Measurements from ENCODE around the gene PDPR.
A peak's percentile ranks its signal among the peaks of the same experiment; 100 is the strongest.
"Not testable (repeated sequence)": the region's sequence is repeated elsewhere in the genome, so short reads cannot be mapped to it uniquely, and the experiment has no call there.

Gene PDPR

GRCh38 chr16:70163596-70163995 is 49.5 kb downstream of the PDPR start:
- DNase-seq (ENCODE audit: low read depth in 2 of 2), result no peak
- H3K4me3 ChIP-seq (replicated peaks in 1 of 2; ENCODE audit: low read depth in 2 of 2, low read length in 2 of 2), result no peak overlapping the region
- TF ChIP-seq CTCF (IDR thresholded peaks at IDR 0.05; ENCODE audit: low read depth, low read length), result no peak

GRCh38 chr16:70166688-70167087 is 52.6 kb downstream of the PDPR start:
- DNase-seq (ENCODE audit: low read depth in 2 of 2); H3K4me3 ChIP-seq (replicated peaks in 1 of 2; ENCODE audit: low read depth in 2 of 2, low read length in 2 of 2): not testable (repeated sequence)

GRCh38 chr16:70173212-70173837 is 59.2 kb downstream of the PDPR start, which contains the start of gene CLEC18C:
TSS of gene CLEC18C (plus strand) at chr16:70173787. CDS start at chr16:70174279, 492 bp downstream.
- DNase-seq (ENCODE audit: low read depth in 2 of 2); H3K4me3 ChIP-seq (replicated peaks in 1 of 2; ENCODE audit: low read depth in 2 of 2, low read length in 2 of 2): not testable (repeated sequence)

- not testable (repeated sequence) for H3K4me3 ChIP-seq (replicated peaks in 1 of 2; ENCODE audit: low read depth in 2 of 2, low read length in 2 of 2); DNase-seq (ENCODE audit: low read depth in 2 of 2)
These were observed 59.8 kb downstream of the PDPR start for GRCh38 chr16:70173916-70174315.

- DNase-seq (ENCODE audit: low read depth in 2 of 2); H3K4me3 ChIP-seq (replicated peaks in 1 of 2; ENCODE audit: low read depth in 2 of 2, low read length in 2 of 2): not testable (repeated sequence)
These were observed 60.3 kb downstream of the PDPR start for GRCh38 chr16:70174387-70174932.

- peak overlapping the region in 1 of 2 donors; percentile 19 for H3K4me3 ChIP-seq (replicated peaks in 1 of 2; ENCODE audit: low read depth in 2 of 2, low read length in 2 of 2)
- not testable (repeated sequence) for DNase-seq (ENCODE audit: low read depth in 2 of 2)
These were observed 73.9 kb downstream of the PDPR start for GRCh38 chr16:70187858-70188607.

- peak in 1 of 2 donors; percentile 6 for DNase-seq (ENCODE audit: low read depth in 2 of 2)
- peak overlapping the region in 1 of 2 donors; percentile 19 for H3K4me3 ChIP-seq (replicated peaks in 1 of 2; ENCODE audit: low read depth in 2 of 2, low read length in 2 of 2)
These were observed 74.4 kb downstream of the PDPR start for GRCh38 chr16:70188608-70188915.

GRCh38 chr16:70190574-70190973 is 76.4 kb downstream of the PDPR start:
- H3K4me3 ChIP-seq (replicated peaks in 1 of 2; ENCODE audit: low read depth in 2 of 2, low read length in 2 of 2); DNase-seq (ENCODE audit: low read depth in 2 of 2): not testable (repeated sequence)

- not testable (repeated sequence) for H3K4me3 ChIP-seq (replicated peaks in 1 of 2; ENCODE audit: low read depth in 2 of 2, low read length in 2 of 2); DNase-seq (ENCODE audit: low read depth in 2 of 2)
These were observed 82.7 kb downstream of the PDPR start for GRCh38 chr16:70196683-70197300.

- H3K4me3 ChIP-seq (replicated peaks in 1 of 2; ENCODE audit: low read depth in 2 of 2, low read length in 2 of 2); DNase-seq (ENCODE audit: low read depth in 2 of 2): not testable (repeated sequence)
These were observed 83.5 kb downstream of the PDPR start for GRCh38 chr16:70197611-70198010.

- DNase-seq (ENCODE audit: low read depth in 2 of 2); H3K4me3 ChIP-seq (replicated peaks in 1 of 2; ENCODE audit: low read depth in 2 of 2, low read length in 2 of 2): not testable (repeated sequence)
These were observed 84.1 kb downstream of the PDPR start for GRCh38 chr16:70198230-70198629.

GRCh38 chr16:70198666-70199065 is 84.5 kb downstream of the PDPR start:
- H3K4me3 ChIP-seq (replicated peaks in 1 of 2; ENCODE audit: low read depth in 2 of 2, low read length in 2 of 2), result not testable (repeated sequence)
- DNase-seq (ENCODE audit: low read depth in 2 of 2), result peak; percentile 22 to 54

- not testable (repeated sequence) for DNase-seq (ENCODE audit: low read depth in 2 of 2); H3K4me3 ChIP-seq (replicated peaks in 1 of 2; ENCODE audit: low read depth in 2 of 2, low read length in 2 of 2)
These were observed 85.0 kb downstream of the PDPR start for GRCh38 chr16:70199170-70199569.

GRCh38 chr16:70200063-70200462 is 85.9 kb downstream of the PDPR start:
- not testable (repeated sequence) for DNase-seq (ENCODE audit: low read depth in 2 of 2); H3K4me3 ChIP-seq (replicated peaks in 1 of 2; ENCODE audit: low read depth in 2 of 2, low read length in 2 of 2)

- not testable (repeated sequence) for H3K4me3 ChIP-seq (replicated peaks in 1 of 2; ENCODE audit: low read depth in 2 of 2, low read length in 2 of 2)
- DNase-seq (ENCODE audit: low read depth in 2 of 2), result peak in 1 of 2 donors; percentile 2
These were observed 89.4 kb downstream of the PDPR start for GRCh38 chr16:70203508-70203907.

- H3K4me3 ChIP-seq (replicated peaks in 1 of 2; ENCODE audit: low read depth in 2 of 2, low read length in 2 of 2); DNase-seq (ENCODE audit: low read depth in 2 of 2): not testable (repeated sequence)
These were observed 89.9 kb downstream of the PDPR start for GRCh38 chr16:70204010-70204409.

GRCh38 chr16:70204668-70205405 is 90.7 kb downstream of the PDPR start:
- not testable (repeated sequence) for H3K4me3 ChIP-seq (replicated peaks in 1 of 2; ENCODE audit: low read depth in 2 of 2, low read length in 2 of 2); DNase-seq (ENCODE audit: low read depth in 2 of 2)

All from cardiac fibroblast (primary cell).